ENCODE data around the gene DCDC2C.

The DCDC2C gene

GRCh38 chr2:3708576-3708975 lies 5.2 kb downstream of the DCDC2C start:
- in situ Hi-C loops (cut with HindIII; ENCODE audit: low sequenced_read_pairs) = no loop called here

- in situ Hi-C loops (cut with HindIII; ENCODE audit: low sequenced_read_pairs) = no loop called here
These were observed 5.8 kb downstream of the DCDC2C start for GRCh38 chr2:3709225-3709624.

- in situ Hi-C loops (cut with HindIII; ENCODE audit: low sequenced_read_pairs) = no loop called here
These were observed 9.0 kb downstream of the DCDC2C start for GRCh38 chr2:3712424-3712823.

GRCh38 chr2:3712831-3713503 lies 9.6 kb downstream of the DCDC2C start:
- in situ Hi-C loops (cut with HindIII; ENCODE audit: low sequenced_read_pairs) = no loop called here

GRCh38 chr2:3718679-3719078 lies 15.3 kb downstream of the DCDC2C start:
- in situ Hi-C loops (cut with HindIII; ENCODE audit: low sequenced_read_pairs) = no loop called here

- in situ Hi-C loops (cut with HindIII; ENCODE audit: low sequenced_read_pairs) = no loop called here
These were observed 21.6 kb downstream of the DCDC2C start for GRCh38 chr2:3725002-3725401.

GRCh38 chr2:3725458-3726250 lies 22.3 kb downstream of the DCDC2C start:
- in situ Hi-C loops (cut with HindIII; ENCODE audit: low sequenced_read_pairs) = no loop called here

- in situ Hi-C loops (cut with HindIII; ENCODE audit: low sequenced_read_pairs) = no loop called here
These were observed 23.1 kb downstream of the DCDC2C start for GRCh38 chr2:3726511-3726910.

GRCh38 chr2:3727397-3728045 lies 24.1 kb downstream of the DCDC2C start:
- in situ Hi-C loops (cut with HindIII; ENCODE audit: low sequenced_read_pairs) = no loop called here

- in situ Hi-C loops (cut with HindIII; ENCODE audit: low sequenced_read_pairs) = no loop called here
These were observed 25.0 kb downstream of the DCDC2C start for GRCh38 chr2:3728104-3729054.

- in situ Hi-C loops (cut with HindIII; ENCODE audit: low sequenced_read_pairs) = no loop called here
These were observed 25.7 kb downstream of the DCDC2C start for GRCh38 chr2:3729055-3729448.

- in situ Hi-C loops (cut with HindIII; ENCODE audit: low sequenced_read_pairs) = no loop called here
These were observed 26.4 kb downstream of the DCDC2C start for GRCh38 chr2:3729786-3730185.

GRCh38 chr2:3730646-3731045 lies 27.3 kb downstream of the DCDC2C start:
- in situ Hi-C loops (cut with HindIII; ENCODE audit: low sequenced_read_pairs) = no loop called here

GRCh38 chr2:3731829-3732228 lies 28.5 kb downstream of the DCDC2C start:
- in situ Hi-C loops (cut with HindIII; ENCODE audit: low sequenced_read_pairs) = no loop called here

- in situ Hi-C loops (cut with HindIII; ENCODE audit: low sequenced_read_pairs) = no loop called here
These were observed 32.7 kb downstream of the DCDC2C start for GRCh38 chr2:3736112-3736511.

- in situ Hi-C loops (cut with HindIII; ENCODE audit: low sequenced_read_pairs) = no loop called here
These were observed 33.8 kb downstream of the DCDC2C start for GRCh38 chr2:3737128-3737527.

- in situ Hi-C loops (cut with HindIII; ENCODE audit: low sequenced_read_pairs) = no loop called here
These were observed 35.1 kb downstream of the DCDC2C start for GRCh38 chr2:3738454-3738853.

GRCh38 chr2:3739313-3739712 lies 35.9 kb downstream of the DCDC2C start:
- in situ Hi-C loops (cut with HindIII; ENCODE audit: low sequenced_read_pairs) = no loop called here

- in situ Hi-C loops (cut with HindIII; ENCODE audit: low sequenced_read_pairs) = no loop called here
These were observed 38.0 kb downstream of the DCDC2C start for GRCh38 chr2:3741396-3741795.

GRCh38 chr2:3741867-3742602 lies 38.7 kb downstream of the DCDC2C start:
- in situ Hi-C loops (cut with HindIII; ENCODE audit: low sequenced_read_pairs) = no loop called here

Measured in DLD1 (cell line).